Measurements from ENCODE around the gene ROR2. TPM values are rescaled to one million over a fixed set of nuclear protein-coding genes. Genes with fewer than 3 reads are reported as not detected.
"Not testable (repeated sequence)": the region's sequence is repeated elsewhere in the genome, so short reads cannot be mapped to it uniquely, and the experiment has no call there.

Gene ROR2
- total RNA-seq, 4 donors from 2014 or later: 4.2 to 23.2 (median 11.2) TPM

- intact Hi-C loops (cut with DNase I; ENCODE audit: low total_unique reads): no loop called here
- WGBS, 2 donors (ENCODE audit: low coverage in 1 of 2): 94 to 95% methylated on average over 5 of the region's 5 CpGs
- in situ Hi-C loops (cut with MboI; ENCODE audit: low pct_ligation_motif_present in 1 of 4, low pct_unique_long_range_greater_than_20kb in 1 of 4, low sequenced_read_pairs in 3 of 4): no loop called here
- H3K4me1 ChIP-seq: no peaks in the 10 kb centered on the region
- H3K4me3 ChIP-seq: no peak overlapping the region
- DNase-seq: no peak
- TF ChIP-seq CTCF (IDR thresholded peaks at IDR 0.05): no peak
- TF ChIP-seq POLR2AphosphoS5 (IDR thresholded peaks at IDR 0.05): no peak
- no peak for TF ChIP-seq POLR2A (IDR thresholded peaks at IDR 0.05)
- TF ChIP-seq EP300 (IDR thresholded peaks at IDR 0.05; ENCODE audit: low read depth): no peak
- H3K27ac ChIP-seq: no peak overlapping the region
- peaks cover 0 to 11% of the 10 kb centered on the region in 2 donors for H3K9me3 ChIP-seq
- no peaks in the 10 kb centered on the region for H3K36me3 ChIP-seq
- H3K27me3 ChIP-seq: no peaks in the 10 kb centered on the region
These were observed 431.6 kb downstream of the ROR2 start for GRCh38 chr9:91518462-91518861.

GRCh38 chr9:91517801-91518200 lies 432.2 kb downstream of the ROR2 start:
- WGBS, 2 donors (ENCODE audit: low coverage in 1 of 2): 84 to 100% methylated on average over 1 to 3 of the region's 3 CpGs

GRCh38 chr9:91517332-91517731 lies 432.7 kb downstream of the ROR2 start:
- intact Hi-C loops (cut with DNase I; ENCODE audit: low total_unique reads); DNase-seq; H3K27me3 ChIP-seq; H3K4me3 ChIP-seq; H3K4me1 ChIP-seq; H3K27ac ChIP-seq; in situ Hi-C loops (cut with MboI; ENCODE audit: low pct_ligation_motif_present in 1 of 4, low pct_unique_long_range_greater_than_20kb in 1 of 4, low sequenced_read_pairs in 3 of 4); H3K36me3 ChIP-seq: not testable (repeated sequence)
- H3K9me3 ChIP-seq: peaks cover 0 to 11% of the 10 kb centered on the region in 2 donors
- WGBS, 2 donors (ENCODE audit: low coverage in 1 of 2): 69 to 81% methylated on average over 4 of the region's 4 CpGs

More at GRCh38 chr9:91517801-91518200, 432.2 kb downstream of the ROR2 start:
- in situ Hi-C loops (cut with MboI; ENCODE audit: low pct_ligation_motif_present in 1 of 4, low pct_unique_long_range_greater_than_20kb in 1 of 4, low sequenced_read_pairs in 3 of 4): no loop called here
- Histone ChIP-seq H3K36me3 (no peaks in the 10 kb centered on the region), H3K9me3 (peaks cover 0 to 11% of the 10 kb centered on the region in 2 donors), H3K27me3 (no peaks in the 10 kb centered on the region), H3K27ac (no peak overlapping the region), H3K4me1 (no peaks in the 10 kb centered on the region), H3K4me3 (no peak overlapping the region)
- DNase-seq: no peak
- intact Hi-C loops (cut with DNase I; ENCODE audit: low total_unique reads): no loop called here
- TF ChIP-seq POLR2AphosphoS5 (IDR thresholded peaks at IDR 0.05): no peak
- no peak for TF ChIP-seq CTCF (IDR thresholded peaks at IDR 0.05)
- TF ChIP-seq POLR2A (IDR thresholded peaks at IDR 0.05): no peak
- no peak for TF ChIP-seq EP300 (IDR thresholded peaks at IDR 0.05; ENCODE audit: low read depth)

GRCh38 chr9:91516777-91517176 lies 433.3 kb downstream of the ROR2 start:
- in situ Hi-C loops (cut with MboI; ENCODE audit: low pct_ligation_motif_present in 1 of 4, low pct_unique_long_range_greater_than_20kb in 1 of 4, low sequenced_read_pairs in 3 of 4): no loop called here
- Histone ChIP-seq H3K27me3 (no peaks in the 10 kb centered on the region), H3K9me3 (peaks cover 0 to 11% of the 10 kb centered on the region in 2 donors), H3K4me1 (no peaks in the 10 kb centered on the region), H3K27ac (no peak overlapping the region), H3K4me3 (no peak overlapping the region), H3K36me3 (no peaks in the 10 kb centered on the region)
- DNase-seq: no peak
- no peak for TF ChIP-seq CTCF (IDR thresholded peaks at IDR 0.05)
- TF ChIP-seq EP300 (IDR thresholded peaks at IDR 0.05; ENCODE audit: low read depth): no peak
- no peak for TF ChIP-seq POLR2A (IDR thresholded peaks at IDR 0.05)
- TF ChIP-seq POLR2AphosphoS5 (IDR thresholded peaks at IDR 0.05): no peak
- intact Hi-C loops (cut with DNase I; ENCODE audit: low total_unique reads): no loop called here
- 88 to 90% methylated on average over 5 of the region's 5 CpGs for WGBS, 2 donors (ENCODE audit: low coverage in 1 of 2)

- no peaks in the 10 kb centered on the region for H3K4me1 ChIP-seq
- no peaks in the 10 kb centered on the region for H3K27me3 ChIP-seq
- TF ChIP-seq EP300 (IDR thresholded peaks at IDR 0.05; ENCODE audit: low read depth) (no peak), CTCF (IDR thresholded peaks at IDR 0.05) (no peak), POLR2A (IDR thresholded peaks at IDR 0.05) (no peak), POLR2AphosphoS5 (IDR thresholded peaks at IDR 0.05) (no peak)
- no peak for DNase-seq
- peaks cover 0 to 7% of the 10 kb centered on the region in 2 donors for H3K9me3 ChIP-seq
- intact Hi-C loops (cut with DNase I; ENCODE audit: low total_unique reads) (no loop called here), in situ Hi-C loops (cut with MboI; ENCODE audit: low pct_ligation_motif_present in 1 of 4, low pct_unique_long_range_greater_than_20kb in 1 of 4, low sequenced_read_pairs in 3 of 4) (no loop called here)
- H3K27ac ChIP-seq: no peak overlapping the region
- H3K4me3 ChIP-seq: no peak overlapping the region
- H3K36me3 ChIP-seq: no peaks in the 10 kb centered on the region
- 90 to 97% methylated on average over 3 to 4 of the region's 4 CpGs for WGBS, 2 donors (ENCODE audit: low coverage in 1 of 2)
These were observed 433.9 kb downstream of the ROR2 start for GRCh38 chr9:91516081-91516480.
